Superior temporal gyrus (tissue), 1 donor: ENCODE results near the gene DSCAM.

Source experiments
- DNase-seq: peaks from one replicate; pipeline ENCODE4 v3.0.0-alpha.2; 2016; ENCODE audit errors: extremely low spot score

The DSCAM gene

GRCh38 chr21:40386294-40386911 lies 460.6 kb downstream of the DSCAM start:
- peak; percentile 66 for DNase-seq

- no peak for DNase-seq
These were observed 461.1 kb downstream of the DSCAM start for GRCh38 chr21:40385883-40386282.

- DNase-seq, result no peak
These were observed 463.0 kb downstream of the DSCAM start for GRCh38 chr21:40383951-40384350.

- DNase-seq, result no peak
These were observed 465.8 kb downstream of the DSCAM start for GRCh38 chr21:40381111-40381510.

GRCh38 chr21:40379881-40380810 lies 466.8 kb downstream of the DSCAM start:
- DNase-seq, result no peak

- no peak for DNase-seq
These were observed 469.8 kb downstream of the DSCAM start for GRCh38 chr21:40377135-40377534.

GRCh38 chr21:40373761-40374160 lies 473.2 kb downstream of the DSCAM start:
- no peak for DNase-seq

GRCh38 chr21:40372506-40372905 lies 474.5 kb downstream of the DSCAM start:
- no peak for DNase-seq

GRCh38 chr21:40371329-40371728 lies 475.6 kb downstream of the DSCAM start:
- DNase-seq, result no peak

GRCh38 chr21:40356644-40357043 lies 490.3 kb downstream of the DSCAM start:
- DNase-seq, result no peak

- no peak for DNase-seq
These were observed 491.9 kb downstream of the DSCAM start for GRCh38 chr21:40355076-40355475.

GRCh38 chr21:40351006-40351405 lies 496.0 kb downstream of the DSCAM start:
- no peak for DNase-seq

- DNase-seq, result no peak
These were observed 497.4 kb downstream of the DSCAM start for GRCh38 chr21:40349591-40349990.

- DNase-seq, result no peak
These were observed 501.1 kb downstream of the DSCAM start for GRCh38 chr21:40345711-40346321.

- no peak for DNase-seq
These were observed 506.6 kb downstream of the DSCAM start for GRCh38 chr21:40340357-40340756.

GRCh38 chr21:40339050-40339449 lies 507.9 kb downstream of the DSCAM start:
- no peak for DNase-seq

- no peak for DNase-seq
These were observed 509.0 kb downstream of the DSCAM start for GRCh38 chr21:40337981-40338380.

- no peak for DNase-seq
These were observed 511.3 kb downstream of the DSCAM start for GRCh38 chr21:40335704-40336103.

- DNase-seq, result no peak
These were observed 512.8 kb downstream of the DSCAM start for GRCh38 chr21:40334159-40334558.

GRCh38 chr21:40333731-40334130 lies 513.2 kb downstream of the DSCAM start:
- DNase-seq, result no peak

GRCh38 chr21:40331804-40332203 lies 515.2 kb downstream of the DSCAM start:
- DNase-seq, result no peak

- DNase-seq, result peak; percentile 40
These were observed 515.8 kb downstream of the DSCAM start for GRCh38 chr21:40331172-40331571.

GRCh38 chr21:40324389-40324788 lies 522.6 kb downstream of the DSCAM start:
- no peak for DNase-seq
